ENCODE measurements around the gene RXYLT1. TPM values are rescaled to one million over a fixed set of nuclear protein-coding genes. Genes with fewer than 3 reads are reported as not detected.
"Not testable (repeated sequence)": the region's sequence is repeated elsewhere in the genome, so short reads cannot be mapped to it uniquely, and the experiment has no call there.

Gene RXYLT1
- 14.3 TPM for polyA plus RNA-seq (2013, experiment 1 of 2)
- polyA plus RNA-seq (2013, experiment 2 of 2), result 14.1 TPM

- no peaks in the 10 kb centered on the region for H3K27me3 ChIP-seq (ENCODE audit: control insufficient read depth in 1 of 2, insufficient read depth in 1 of 2, low read length in 2 of 2)
- H3K14ac ChIP-seq (ENCODE audit: low read length in 2 of 2), result peak within 1 kb of the TSS in 1 of 2 experiments; percentile 86
- H2BK15ac ChIP-seq (ENCODE audit: low read depth, poor library complexity, severe bottlenecking), result peak within 1 kb of the TSS; percentile 86
- no peak within 1 kb of the TSS for H2AK5ac ChIP-seq (ENCODE audit: low read length, severe bottlenecking)
- peak within 1 kb of the TSS; percentile 93 for H3K9ac ChIP-seq (ENCODE audit: low read length)
- H3K36me3 ChIP-seq (ENCODE audit: control insufficient read depth in 1 of 2, insufficient read depth in 2 of 2, low read depth in 1 of 2, low read length in 2 of 2), result peaks cover 2 to 24% of the 10 kb centered on the region in 2 experiments
- H3K4me1 ChIP-seq (ENCODE audit: control insufficient read depth, insufficient read depth, low read depth, low read length), result no peaks in the 10 kb centered on the region
- peak within 1 kb of the TSS; percentile 98 for H4K8ac ChIP-seq (ENCODE audit: low read length)
- H3K18ac ChIP-seq (ENCODE audit: low read depth in 1 of 2, low read length in 2 of 2), result peak within 1 kb of the TSS; percentile 97 to 100
- H3K23ac ChIP-seq (ENCODE audit: low read length in 2 of 2), result no peak within 1 kb of the TSS
- peak within 1 kb of the TSS; percentile 94 for H2AFZ ChIP-seq (ENCODE audit: low read depth, low read length)
- peak; percentile 83 for DNase-seq
- peak within 1 kb of the TSS; percentile 62 for H3K4me2 ChIP-seq (ENCODE audit: low read length, poor library complexity, severe bottlenecking)
- peak within 1 kb of the TSS; percentile 85 to 88 for H3K4me3 ChIP-seq (ENCODE audit: insufficient read depth in 1 of 2, low read depth in 1 of 2, low read length in 2 of 2)
- WGBS, result 2% methylated on average over 63 of the region's 86 CpGs
- H2BK5ac ChIP-seq (ENCODE audit: low read depth, low read length, poor library complexity, severe bottlenecking), result peak within 1 kb of the TSS; percentile 97
- peak within 1 kb of the TSS; percentile 95 for H3K27ac ChIP-seq (ENCODE audit: low read length, poor library complexity, severe bottlenecking)
- H3K9me3 ChIP-seq (ENCODE audit: control insufficient read depth, low read length), result no peaks in the 10 kb centered on the region
- peak within 1 kb of the TSS; percentile 96 for H4K91ac ChIP-seq (ENCODE audit: low read length)
- peaks cover 12% of the 10 kb centered on the region for H3K79me1 ChIP-seq (replicated peaks; ENCODE audit: low read length, poor library complexity, severe bottlenecking)
- peak within 1 kb of the TSS; percentile 70 to 98 for H3K4ac ChIP-seq (ENCODE audit: low read depth in 1 of 2, low read length in 2 of 2)
- peak within 1 kb of the TSS; percentile 42 for H2BK120ac ChIP-seq (ENCODE audit: low read depth, low read length)
- peak within 1 kb of the TSS in 1 of 2 experiments; percentile 89 for H2BK12ac ChIP-seq (ENCODE audit: low read length in 2 of 2)
Measured at GRCh38 chr12:63779498-63780481, at the start of gene RXYLT1. TSS of gene RXYLT1 (plus strand) at chr12:63779909. CDS start at chr12:63779961, 52 bp downstream.

- not testable (repeated sequence) for H3K14ac ChIP-seq (ENCODE audit: low read length in 2 of 2); H3K4me3 ChIP-seq (ENCODE audit: insufficient read depth in 1 of 2, low read depth in 1 of 2, low read length in 2 of 2); H3K36me3 ChIP-seq (ENCODE audit: control insufficient read depth in 1 of 2, insufficient read depth in 2 of 2, low read depth in 1 of 2, low read length in 2 of 2); H3K4me2 ChIP-seq (ENCODE audit: low read length, poor library complexity, severe bottlenecking); DNase-seq; H2AK5ac ChIP-seq (ENCODE audit: low read length, severe bottlenecking); H3K27ac ChIP-seq (ENCODE audit: low read length, poor library complexity, severe bottlenecking); H3K79me1 ChIP-seq (replicated peaks; ENCODE audit: low read length, poor library complexity, severe bottlenecking); H2BK15ac ChIP-seq (ENCODE audit: low read depth, poor library complexity, severe bottlenecking); H2BK12ac ChIP-seq (ENCODE audit: low read length in 2 of 2); H4K8ac ChIP-seq (ENCODE audit: low read length); H2AFZ ChIP-seq (ENCODE audit: low read depth, low read length); H2BK120ac ChIP-seq (ENCODE audit: low read depth, low read length); H3K23ac ChIP-seq (ENCODE audit: low read length in 2 of 2); H3K4me1 ChIP-seq (ENCODE audit: control insufficient read depth, insufficient read depth, low read depth, low read length); H4K91ac ChIP-seq (ENCODE audit: low read length); H3K4ac ChIP-seq (ENCODE audit: low read depth in 1 of 2, low read length in 2 of 2); H2BK5ac ChIP-seq (ENCODE audit: low read depth, low read length, poor library complexity, severe bottlenecking); H3K9me3 ChIP-seq (ENCODE audit: control insufficient read depth, low read length); H3K9ac ChIP-seq (ENCODE audit: low read length); H3K27me3 ChIP-seq (ENCODE audit: control insufficient read depth in 1 of 2, insufficient read depth in 1 of 2, low read length in 2 of 2); H3K18ac ChIP-seq (ENCODE audit: low read depth in 1 of 2, low read length in 2 of 2)
Measured at GRCh38 chr12:63732779-63733178, 46.9 kb upstream of the RXYLT1 start.

- not testable (repeated sequence) for H3K4ac ChIP-seq (ENCODE audit: low read depth in 1 of 2, low read length in 2 of 2); H2AK5ac ChIP-seq (ENCODE audit: low read length, severe bottlenecking); DNase-seq; H3K36me3 ChIP-seq (ENCODE audit: control insufficient read depth in 1 of 2, insufficient read depth in 2 of 2, low read depth in 1 of 2, low read length in 2 of 2); H3K23ac ChIP-seq (ENCODE audit: low read length in 2 of 2); H3K27ac ChIP-seq (ENCODE audit: low read length, poor library complexity, severe bottlenecking); H2BK15ac ChIP-seq (ENCODE audit: low read depth, poor library complexity, severe bottlenecking); H3K4me2 ChIP-seq (ENCODE audit: low read length, poor library complexity, severe bottlenecking); H3K4me3 ChIP-seq (ENCODE audit: insufficient read depth in 1 of 2, low read depth in 1 of 2, low read length in 2 of 2); H3K14ac ChIP-seq (ENCODE audit: low read length in 2 of 2); H2AFZ ChIP-seq (ENCODE audit: low read depth, low read length); H3K79me1 ChIP-seq (replicated peaks; ENCODE audit: low read length, poor library complexity, severe bottlenecking); H3K4me1 ChIP-seq (ENCODE audit: control insufficient read depth, insufficient read depth, low read depth, low read length); H2BK120ac ChIP-seq (ENCODE audit: low read depth, low read length); H3K9ac ChIP-seq (ENCODE audit: low read length); H2BK5ac ChIP-seq (ENCODE audit: low read depth, low read length, poor library complexity, severe bottlenecking); H4K91ac ChIP-seq (ENCODE audit: low read length); H4K8ac ChIP-seq (ENCODE audit: low read length); H3K27me3 ChIP-seq (ENCODE audit: control insufficient read depth in 1 of 2, insufficient read depth in 1 of 2, low read length in 2 of 2); H2BK12ac ChIP-seq (ENCODE audit: low read length in 2 of 2); H3K9me3 ChIP-seq (ENCODE audit: control insufficient read depth, low read length); H3K18ac ChIP-seq (ENCODE audit: low read depth in 1 of 2, low read length in 2 of 2)
- WGBS, result no CpG with 5 or more reads among the region's 3 CpGs
Measured at GRCh38 chr12:63733585-63733984, 46.1 kb upstream of the RXYLT1 start.

- H3K4ac ChIP-seq (ENCODE audit: low read depth in 1 of 2, low read length in 2 of 2); H2AFZ ChIP-seq (ENCODE audit: low read depth, low read length); H3K14ac ChIP-seq (ENCODE audit: low read length in 2 of 2); H4K91ac ChIP-seq (ENCODE audit: low read length); H3K27ac ChIP-seq (ENCODE audit: low read length, poor library complexity, severe bottlenecking); H3K9ac ChIP-seq (ENCODE audit: low read length); H3K4me2 ChIP-seq (ENCODE audit: low read length, poor library complexity, severe bottlenecking); DNase-seq; H3K4me1 ChIP-seq (ENCODE audit: control insufficient read depth, insufficient read depth, low read depth, low read length); H3K9me3 ChIP-seq (ENCODE audit: control insufficient read depth, low read length); H3K4me3 ChIP-seq (ENCODE audit: insufficient read depth in 1 of 2, low read depth in 1 of 2, low read length in 2 of 2); H4K8ac ChIP-seq (ENCODE audit: low read length); H3K23ac ChIP-seq (ENCODE audit: low read length in 2 of 2); H2AK5ac ChIP-seq (ENCODE audit: low read length, severe bottlenecking); H3K36me3 ChIP-seq (ENCODE audit: control insufficient read depth in 1 of 2, insufficient read depth in 2 of 2, low read depth in 1 of 2, low read length in 2 of 2); H2BK15ac ChIP-seq (ENCODE audit: low read depth, poor library complexity, severe bottlenecking); H2BK12ac ChIP-seq (ENCODE audit: low read length in 2 of 2); H3K18ac ChIP-seq (ENCODE audit: low read depth in 1 of 2, low read length in 2 of 2); H3K79me1 ChIP-seq (replicated peaks; ENCODE audit: low read length, poor library complexity, severe bottlenecking); H2BK120ac ChIP-seq (ENCODE audit: low read depth, low read length); H3K27me3 ChIP-seq (ENCODE audit: control insufficient read depth in 1 of 2, insufficient read depth in 1 of 2, low read length in 2 of 2); H2BK5ac ChIP-seq (ENCODE audit: low read depth, low read length, poor library complexity, severe bottlenecking): not testable (repeated sequence)
- no CpG with 5 or more reads among the region's 2 CpGs for WGBS
Measured at GRCh38 chr12:63740551-63740950, 39.2 kb upstream of the RXYLT1 start.

All from mesenchymal stem cell (in vitro differentiated cells and primary cell).